Stimulated activated CD8-positive, alpha-beta memory T cell treated with anti-CD3 and anti-CD28 coated beads, Interleukin-15, amount 100 ng/mL, for 48 hours (primary cell): ENCODE measurements around the gene ACTN2.
"Not testable (repeated sequence)": the region's sequence is repeated elsewhere in the genome, so short reads cannot be mapped to it uniquely, and the experiment has no call there.

Experiments used
- DNase-seq, 2 donors: peaks; one replicate each; pipeline ENCODE4 v3.0.0-alpha.2; 2020; ENCODE audit warnings: low read depth in 2 of 2

The ACTN2 gene

DNA sequence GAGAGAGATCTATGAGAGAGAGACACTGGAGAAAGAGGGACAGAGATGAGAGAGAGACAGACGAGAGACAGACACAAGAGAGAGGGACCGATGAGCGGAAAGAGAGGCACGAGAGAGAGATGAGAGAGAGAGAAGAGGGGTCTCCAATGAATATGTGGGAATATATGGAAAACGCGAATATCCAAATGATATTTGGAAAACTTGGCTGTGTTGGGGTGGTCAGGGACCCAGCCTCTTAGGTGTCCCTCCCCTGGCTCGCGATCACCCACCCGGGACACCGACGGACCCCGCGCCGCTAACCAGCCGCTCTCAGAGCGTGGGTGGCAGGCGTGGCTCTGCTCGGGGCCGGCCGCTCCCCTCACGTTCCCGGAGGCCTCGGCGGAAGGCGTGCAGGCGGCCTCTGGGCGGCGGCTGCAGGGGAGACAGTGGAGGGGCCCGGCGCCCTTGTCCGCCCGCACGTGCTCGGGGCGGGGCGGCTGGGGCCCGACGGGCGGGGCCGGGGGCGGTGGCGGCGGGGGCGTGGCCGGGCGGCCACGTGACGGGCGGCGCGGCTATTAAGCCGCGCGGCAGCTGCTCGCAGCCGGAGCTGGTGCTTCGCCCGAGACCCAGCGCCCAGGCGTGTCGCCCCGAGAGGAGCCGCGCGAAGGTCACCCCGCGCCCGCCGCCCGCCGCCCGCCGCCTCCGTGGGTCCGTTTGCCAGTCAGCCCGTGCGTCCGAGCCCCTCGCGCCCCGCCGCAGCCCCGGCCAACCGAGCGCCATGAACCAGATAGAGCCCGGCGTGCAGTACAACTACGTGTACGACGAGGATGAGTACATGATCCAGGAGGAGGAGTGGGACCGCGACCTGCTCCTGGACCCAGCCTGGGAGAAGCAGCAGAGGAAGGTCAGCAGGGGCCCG, at the start of gene ACTN2:
TSS of gene ACTN2 (plus strand) at position 583 of the 898 bp plus-strand sequence. CDS start at position 758, 175 bp downstream.
- peak; percentile 27 to 54 for DNase-seq

DNA sequence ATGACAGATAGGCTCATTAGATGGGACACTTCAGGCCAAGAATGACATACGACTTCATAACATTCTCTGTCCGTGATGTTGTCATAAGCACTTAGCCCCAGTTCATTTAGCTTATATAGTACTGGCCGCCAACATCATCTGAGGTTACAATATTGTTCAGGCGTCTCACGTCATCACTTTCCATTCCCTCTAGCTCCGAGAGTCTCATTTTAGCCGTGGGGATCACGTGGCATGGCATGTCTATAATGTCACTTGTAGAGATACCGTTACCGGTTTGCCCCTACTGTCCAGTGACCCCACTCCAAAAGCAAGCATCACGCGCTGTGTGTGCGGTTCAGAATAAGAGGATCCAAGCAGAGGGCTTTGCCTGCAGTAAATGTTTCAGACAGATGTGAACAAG, 47.4 kb upstream of the ACTN2 start:
- DNase-seq, result no peak

DNA sequence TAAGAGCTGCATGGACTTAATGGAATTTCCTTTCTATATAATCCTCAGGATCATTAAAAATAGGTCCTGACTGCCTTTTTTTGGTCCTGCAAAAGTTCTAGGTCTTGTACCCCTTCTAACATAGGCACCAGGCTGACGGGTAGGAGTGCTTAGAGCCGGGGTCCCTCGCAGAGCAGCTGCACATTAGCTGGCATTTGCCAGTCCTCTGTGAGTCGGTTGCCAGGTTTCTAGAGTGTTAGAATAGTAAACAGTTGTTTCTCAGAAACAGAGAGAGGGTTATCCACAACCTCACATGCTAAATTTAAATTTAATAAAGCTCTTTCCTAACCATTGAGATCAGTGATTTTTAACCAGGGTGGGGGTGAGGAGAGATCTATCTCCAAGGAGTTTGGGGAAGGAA, 46.6 kb upstream of the ACTN2 start:
- no peak for DNase-seq

DNA sequence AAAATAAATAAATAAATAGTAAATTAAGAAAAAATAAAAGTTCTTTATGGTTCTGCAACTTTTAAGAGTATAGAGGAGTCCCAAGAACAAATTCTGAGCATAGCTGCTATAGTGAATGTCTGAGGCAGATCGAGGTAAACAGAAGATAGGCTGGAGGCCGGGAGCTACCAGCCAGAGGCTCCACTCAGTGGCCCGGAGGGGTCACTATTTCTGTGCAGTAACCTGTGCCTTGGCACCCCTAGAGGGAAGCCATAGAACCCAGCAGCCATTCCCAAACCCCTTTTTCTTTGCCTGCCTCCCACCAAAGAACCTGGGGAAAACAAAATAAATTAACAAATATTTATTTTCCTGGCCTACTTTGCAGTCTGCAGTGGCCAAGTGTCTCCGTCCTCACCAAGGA, 43.5 kb upstream of the ACTN2 start:
- no peak for DNase-seq

- DNase-seq, result no peak
These were observed 41.2 kb upstream of the ACTN2 start for GRCh38 chr1:236645016-236645680.

DNA sequence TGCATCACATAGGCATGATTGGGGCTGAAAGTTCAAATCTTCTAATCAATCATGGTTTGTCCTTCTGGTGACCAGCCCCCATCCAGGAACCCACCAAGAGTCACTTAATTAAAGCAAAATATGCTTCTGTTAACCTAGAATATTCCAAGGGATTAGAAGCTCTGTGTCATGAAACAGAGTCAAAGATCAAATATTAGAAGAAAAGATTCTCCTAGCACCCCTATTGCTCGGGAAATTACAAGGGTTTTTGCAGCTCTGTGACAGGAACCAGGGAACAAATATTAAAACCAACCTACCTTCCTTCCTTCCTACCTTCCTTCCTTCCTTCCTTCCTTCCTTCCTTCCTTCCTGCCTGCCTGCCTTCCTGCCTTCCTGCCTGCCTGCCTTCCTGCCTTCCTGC, 31.8 kb upstream of the ACTN2 start:
- no peak for DNase-seq

GRCh38 chr1:236654957-236655356, 31.3 kb upstream of the ACTN2 start:
- DNase-seq, result no peak

DNA sequence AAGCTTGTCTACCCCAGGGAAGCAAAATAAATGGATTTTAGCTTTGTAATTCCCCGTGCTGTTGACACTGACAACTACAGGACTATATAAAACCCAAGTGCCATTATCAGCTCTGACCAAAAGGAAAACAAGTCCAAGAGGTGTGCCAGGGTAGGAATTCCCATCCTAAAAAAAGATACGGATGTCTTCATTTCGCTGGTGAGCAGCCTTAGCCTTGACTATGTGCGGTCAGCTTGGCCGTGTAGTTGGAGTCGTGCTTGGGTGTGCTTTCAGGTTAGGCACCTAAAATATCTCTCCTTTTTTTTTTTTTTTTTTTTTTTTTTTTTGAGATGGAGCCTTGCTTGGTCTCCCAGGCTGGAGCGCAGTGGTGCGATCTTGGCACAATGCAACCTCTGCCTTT, 28.9 kb upstream of the ACTN2 start:
- DNase-seq, result no peak

GRCh38 chr1:236659792-236660587, 26.3 kb upstream of the ACTN2 start:
- DNase-seq, result no peak

DNA sequence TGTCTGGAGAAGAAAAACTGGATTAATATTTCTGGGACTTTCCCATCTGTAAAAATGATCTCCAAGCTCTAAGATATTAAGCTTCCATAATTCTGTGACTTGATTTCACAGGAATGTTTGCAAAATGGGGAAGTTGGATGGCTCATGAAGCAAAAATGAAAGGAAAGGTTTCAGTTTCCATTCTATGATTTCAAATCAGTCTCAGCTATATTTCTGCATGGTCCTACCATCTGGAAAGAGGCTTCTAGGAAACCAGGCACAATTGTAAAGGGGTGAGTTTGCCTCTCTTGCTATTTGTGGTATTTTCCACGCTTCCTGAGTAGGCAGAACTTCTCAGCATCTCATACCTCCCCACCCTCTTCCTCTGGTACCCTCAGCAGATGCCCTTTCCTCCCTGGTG, 22.4 kb upstream of the ACTN2 start:
- no peak for DNase-seq

DNA sequence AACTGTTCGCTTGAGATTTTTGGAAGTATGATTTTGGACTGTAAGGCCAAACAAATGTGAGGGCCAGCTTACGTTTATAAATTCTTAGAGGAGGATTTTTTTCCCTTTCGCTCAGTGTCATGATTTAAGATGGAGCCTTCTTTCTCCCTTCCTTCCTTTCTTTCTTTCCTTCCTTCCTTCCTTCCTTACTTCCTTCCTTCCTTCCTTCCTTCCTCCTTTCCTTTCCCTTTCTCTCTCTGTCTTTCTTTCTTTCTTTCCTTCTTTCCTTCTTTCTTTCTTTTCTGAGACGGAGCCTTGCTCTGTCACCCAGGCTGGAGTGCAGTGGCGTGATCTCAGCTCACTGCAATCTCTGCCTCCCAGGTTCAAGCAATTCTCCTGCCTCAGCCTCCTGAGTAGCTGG, 17.4 kb upstream of the ACTN2 start:
- DNase-seq, result not testable (repeated sequence)

GRCh38 chr1:236670060-236670459, 16.2 kb upstream of the ACTN2 start:
- DNase-seq, result no peak

DNA sequence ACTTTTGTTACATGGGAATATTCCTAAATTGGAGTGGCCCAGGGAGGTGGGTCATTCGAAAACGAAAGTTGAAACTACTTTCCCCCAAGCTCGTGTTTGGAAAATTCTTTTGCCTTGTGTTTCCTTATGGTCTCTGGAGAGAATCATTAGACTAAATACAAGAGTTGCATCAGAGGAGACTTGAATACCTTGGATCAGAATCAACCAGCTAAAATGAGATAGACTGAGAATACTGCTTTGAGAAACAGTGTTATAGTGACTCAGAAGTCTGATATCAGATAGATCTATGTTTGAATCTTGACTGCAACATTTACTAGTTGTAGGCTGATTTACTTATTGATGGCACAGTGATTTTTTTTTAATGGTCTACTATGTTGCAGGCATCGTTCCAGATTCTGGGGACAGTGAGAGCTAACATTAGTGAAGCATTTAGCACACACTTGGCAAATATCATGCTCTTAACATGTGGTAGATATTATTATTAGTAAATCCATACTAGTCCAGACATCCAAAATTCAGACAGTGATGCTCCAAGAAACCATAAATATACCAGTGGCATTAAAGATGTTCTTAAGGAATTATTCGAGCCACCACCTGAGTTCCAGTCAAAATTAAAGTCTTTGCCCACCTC, 12.9 kb upstream of the ACTN2 start:
- DNase-seq, result no peak

- no peak for DNase-seq
These were observed 8.6 kb upstream of the ACTN2 start for GRCh38 chr1:236677641-236678235.

DNA sequence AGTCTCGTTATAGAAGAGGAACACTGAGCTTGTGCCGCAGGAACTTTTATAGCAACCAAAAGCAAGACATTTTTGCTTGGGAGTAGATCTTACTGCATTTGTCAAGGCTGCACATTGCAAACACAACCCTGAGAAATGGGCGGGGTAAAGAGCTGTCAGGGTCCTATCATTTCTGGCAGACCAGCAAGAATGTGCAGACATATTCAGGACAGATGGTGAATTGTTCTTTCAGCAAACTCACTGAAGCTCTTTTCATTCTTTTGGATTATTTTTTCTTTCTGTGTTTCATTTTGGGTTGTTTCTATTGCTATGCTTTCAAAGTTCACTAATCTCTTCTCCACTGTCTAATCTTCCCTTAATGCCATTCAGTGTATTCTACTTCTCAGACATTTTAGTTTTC, 5.1 kb upstream of the ACTN2 start:
- DNase-seq, result no peak

- no peak for DNase-seq
These were observed 938 bp upstream of the ACTN2 start for GRCh38 chr1:236685205-236685916.

DNA sequence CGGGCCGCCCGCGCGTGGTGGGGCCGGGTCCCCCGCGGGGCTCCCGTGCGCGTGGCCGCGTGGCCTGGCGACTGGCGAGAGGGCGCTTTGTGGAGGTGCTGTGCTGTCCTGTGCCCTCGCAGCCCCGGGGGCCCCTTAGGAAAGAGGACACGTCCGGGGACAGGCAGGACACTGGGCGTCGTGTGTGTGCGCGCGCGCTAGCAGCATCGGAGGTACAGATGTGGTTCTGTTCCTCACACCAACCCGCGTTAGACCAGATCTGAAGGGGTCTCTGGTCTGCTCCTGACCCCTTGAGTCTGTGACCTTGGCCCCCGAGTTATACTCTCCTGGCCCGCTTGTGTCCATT, 489 bp downstream of the ACTN2 start:
- no peak for DNase-seq

DNA sequence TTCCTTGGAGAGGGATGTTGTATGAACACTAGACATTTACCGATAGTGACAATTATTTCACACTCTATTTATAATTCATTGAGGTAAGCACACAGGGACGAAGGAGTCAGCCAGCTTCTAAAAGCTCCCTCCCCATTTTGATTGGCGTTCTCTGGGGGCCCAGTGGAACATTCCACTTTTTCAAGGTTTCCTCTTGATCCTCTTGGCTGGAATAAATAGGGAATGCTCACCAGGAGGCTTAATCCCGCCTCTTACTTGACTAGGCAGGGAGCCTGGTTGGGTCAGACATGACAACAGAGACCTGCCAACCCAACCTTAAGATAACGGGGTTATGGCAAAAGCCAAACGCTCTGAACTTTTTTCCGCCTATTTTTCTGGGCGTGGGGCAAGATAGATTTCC, 974 bp downstream of the ACTN2 start:
- no peak for DNase-seq

DNA sequence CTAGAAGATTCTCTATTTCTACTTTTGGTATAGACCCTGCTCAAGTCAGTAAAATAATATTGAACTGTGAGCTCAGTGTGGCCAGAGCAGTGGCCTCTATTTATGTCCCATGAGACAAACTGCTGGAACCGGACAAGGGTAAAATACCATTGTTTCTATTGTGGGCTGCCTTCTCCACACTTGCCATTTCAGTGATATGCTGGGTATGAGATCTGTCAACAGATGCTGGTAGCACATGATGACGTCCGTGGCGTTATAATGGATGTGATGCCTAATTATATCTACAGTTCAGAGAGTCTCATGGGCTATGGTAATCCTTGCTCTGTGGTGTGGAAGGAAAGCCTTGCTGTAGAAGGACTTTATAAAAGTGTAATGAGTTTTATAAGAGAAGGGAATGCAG, 2.4 kb downstream of the ACTN2 start:
- no peak for DNase-seq

GRCh38 chr1:236689713-236690569, 3.6 kb downstream of the ACTN2 start:
- DNase-seq, result no peak
